Non-pigmented ciliary epithelial cell (primary cell): Measurements from ENCODE around the gene PTPN21.

Experiments used
- DNase-seq: peaks from one replicate; pipeline ENCODE4 v3.0.0-alpha.2; 2010; ENCODE audit warnings: low read depth

Gene PTPN21

DNA sequence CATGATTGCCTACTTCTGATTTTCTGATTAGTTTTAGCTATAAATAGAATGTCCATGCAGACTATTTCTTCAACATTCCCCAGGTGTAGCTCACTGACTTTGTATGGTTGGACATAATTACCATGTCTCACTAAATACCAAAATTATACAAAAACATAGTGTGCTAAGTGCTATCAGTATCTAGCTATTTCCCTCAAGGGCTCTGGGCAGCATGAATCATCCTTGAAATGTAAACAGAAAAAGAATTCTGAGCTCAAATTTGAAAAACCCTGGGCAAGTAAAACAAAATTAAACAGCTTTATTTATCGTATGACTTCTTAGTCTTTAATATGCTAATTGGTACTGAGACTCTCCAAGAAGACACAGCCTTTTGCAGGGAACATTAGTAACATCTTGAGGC lies 86.4 kb downstream of the PTPN21 start:
- peak; percentile 59 for DNase-seq

DNA sequence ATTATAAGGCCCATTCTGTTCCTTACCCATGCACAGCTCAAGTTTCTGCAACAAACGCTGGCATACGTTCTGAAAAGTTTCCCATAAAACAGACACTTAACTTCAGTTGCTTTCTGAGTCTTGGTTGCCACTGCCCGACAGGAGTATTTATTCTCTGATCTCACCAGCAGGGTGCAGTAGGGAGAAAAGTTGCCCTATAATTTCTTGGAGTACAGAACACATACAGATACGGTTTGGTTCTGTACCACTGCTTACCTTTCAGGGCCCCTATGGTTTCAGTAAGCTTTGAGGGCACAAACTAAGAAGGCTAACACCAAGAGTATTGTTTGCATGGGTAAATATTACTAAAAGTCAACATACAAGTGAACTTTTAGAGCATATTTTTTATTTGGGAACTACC lies 91.5 kb downstream of the PTPN21 start:
- no peak for DNase-seq

DNA sequence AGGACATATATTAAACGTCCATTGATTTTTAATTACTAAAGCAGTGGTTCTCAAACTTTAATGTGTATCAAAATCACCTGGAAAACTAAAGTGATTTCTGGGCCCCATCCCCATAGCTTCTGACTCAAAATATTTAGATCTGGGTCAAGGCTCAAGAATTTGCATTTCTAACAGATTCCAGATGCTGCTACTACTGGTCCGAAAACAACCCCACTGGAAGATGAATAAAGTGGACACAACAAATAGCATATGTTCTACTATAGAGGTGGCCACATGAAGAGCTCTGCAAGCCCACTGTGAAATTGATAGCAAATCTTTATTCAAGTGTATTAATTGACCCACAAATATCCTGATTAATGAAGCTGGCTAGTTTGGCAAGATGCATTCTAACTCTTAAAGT lies 99.9 kb downstream of the PTPN21 start:
- DNase-seq, result no peak

DNA sequence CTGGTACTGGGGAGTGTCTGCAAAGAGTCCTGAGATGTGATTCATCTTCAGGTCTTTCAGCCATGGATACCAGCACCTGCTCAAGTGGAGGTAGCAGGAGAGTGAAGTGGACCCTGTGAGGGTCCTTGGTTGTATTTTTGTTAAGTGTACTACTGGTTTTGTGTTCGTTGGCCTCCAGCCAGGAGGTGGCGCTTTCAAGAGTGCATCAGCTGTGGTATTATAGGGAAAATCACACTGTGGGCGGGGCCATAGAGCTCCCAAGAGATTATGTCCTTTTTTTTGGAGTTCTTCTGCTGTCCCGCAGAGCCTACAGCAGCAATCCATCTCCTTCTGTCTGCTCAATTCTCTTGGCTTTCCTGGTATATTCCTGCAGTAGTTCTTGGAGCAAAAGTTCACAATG lies 102.6 kb downstream of the PTPN21 start:
- no peak for DNase-seq

DNA sequence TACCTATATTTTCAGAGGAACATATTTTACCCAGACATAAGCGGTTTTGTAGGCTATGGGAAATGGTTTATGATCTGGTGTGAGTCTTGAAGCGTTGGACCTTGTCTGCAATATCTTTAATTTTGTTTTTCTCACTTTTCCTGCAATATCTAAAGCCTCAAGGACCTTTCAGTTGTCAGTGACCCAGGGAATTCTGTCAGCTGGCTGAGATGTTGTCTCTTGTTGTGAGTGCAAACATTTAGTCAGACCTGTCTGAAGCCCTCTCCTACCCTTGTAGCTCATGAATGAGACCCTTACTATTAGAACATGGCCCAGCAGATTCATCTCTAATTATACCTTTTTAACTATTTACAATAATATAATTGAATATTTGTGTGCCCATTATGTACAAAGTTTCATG lies 115.7 kb downstream of the PTPN21 start:
- DNase-seq, result no peak

DNA sequence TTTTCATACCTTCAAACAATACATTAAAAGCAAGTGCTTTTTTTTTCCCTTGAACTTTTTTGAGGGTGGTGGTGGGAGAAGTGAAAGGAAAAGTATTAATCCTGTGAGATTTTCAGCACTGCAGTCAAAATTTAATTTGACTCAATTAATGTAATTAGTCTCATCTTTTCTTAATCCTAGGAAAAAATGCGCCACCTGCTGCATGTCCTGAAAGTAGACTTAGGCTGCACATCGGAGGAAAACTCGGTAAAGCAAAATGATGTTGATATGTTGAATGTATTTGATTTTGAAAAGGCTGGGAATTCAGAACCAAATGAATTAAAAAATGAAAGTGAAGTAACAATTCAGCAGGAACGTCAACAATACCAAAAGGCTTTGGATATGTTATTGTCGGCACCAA lies 117.1 kb downstream of the PTPN21 start:
- DNase-seq, result no peak

DNA sequence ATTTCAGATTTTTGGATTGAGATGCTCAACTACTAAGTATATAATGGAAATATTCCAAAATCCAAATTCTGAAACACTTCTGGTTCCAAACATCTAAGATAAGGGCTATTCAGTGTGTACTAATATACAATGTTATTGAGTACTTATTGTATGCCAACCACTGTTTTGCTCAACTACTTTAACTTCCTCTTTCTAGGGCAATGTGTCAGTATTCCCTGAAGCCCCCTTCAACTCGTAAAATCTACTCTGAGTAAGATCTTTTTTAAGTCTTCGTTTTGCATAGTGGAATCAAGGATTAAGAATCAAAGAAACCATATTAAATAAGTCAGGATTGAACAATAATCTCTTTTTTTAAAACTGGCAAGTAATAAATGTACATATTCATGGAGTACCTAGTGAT lies 123.8 kb downstream of the PTPN21 start:
- DNase-seq, result no peak

DNA sequence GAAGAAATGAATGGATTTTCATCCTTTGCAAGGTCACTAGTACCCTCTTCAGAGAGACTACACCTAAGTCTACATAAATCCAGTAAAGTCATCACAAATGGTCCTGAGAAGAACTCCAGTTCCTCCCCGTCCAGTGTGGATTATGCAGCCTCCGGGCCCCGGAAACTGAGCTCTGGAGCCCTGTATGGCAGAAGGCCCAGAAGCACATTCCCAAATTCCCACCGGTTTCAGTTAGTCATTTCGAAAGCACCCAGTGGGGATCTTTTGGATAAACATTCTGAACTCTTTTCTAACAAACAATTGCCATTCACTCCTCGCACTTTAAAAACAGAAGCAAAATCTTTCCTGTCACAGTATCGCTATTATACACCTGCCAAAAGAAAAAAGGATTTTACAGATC lies 128.5 kb downstream of the PTPN21 start:
- DNase-seq, result peak; percentile 5

DNA sequence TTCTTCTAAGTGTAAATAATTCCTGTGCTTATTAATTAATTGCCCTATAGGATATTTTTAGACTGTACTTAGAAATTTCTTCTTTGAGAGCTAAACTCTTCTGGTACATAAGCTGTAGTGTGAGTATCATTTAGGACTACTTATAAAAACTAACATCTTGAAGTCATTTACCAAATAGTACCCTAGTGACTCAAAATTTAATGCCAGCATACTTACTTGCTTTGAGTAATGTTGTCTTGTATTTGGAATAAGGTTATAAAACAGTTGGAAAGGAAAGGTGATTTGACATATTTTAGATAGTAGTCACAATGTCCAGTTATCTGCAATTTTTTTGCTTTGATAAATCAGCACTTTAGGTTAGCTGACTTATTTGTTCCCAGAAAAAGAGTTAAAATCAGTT lies 130.2 kb downstream of the PTPN21 start:
- no peak for DNase-seq

DNA sequence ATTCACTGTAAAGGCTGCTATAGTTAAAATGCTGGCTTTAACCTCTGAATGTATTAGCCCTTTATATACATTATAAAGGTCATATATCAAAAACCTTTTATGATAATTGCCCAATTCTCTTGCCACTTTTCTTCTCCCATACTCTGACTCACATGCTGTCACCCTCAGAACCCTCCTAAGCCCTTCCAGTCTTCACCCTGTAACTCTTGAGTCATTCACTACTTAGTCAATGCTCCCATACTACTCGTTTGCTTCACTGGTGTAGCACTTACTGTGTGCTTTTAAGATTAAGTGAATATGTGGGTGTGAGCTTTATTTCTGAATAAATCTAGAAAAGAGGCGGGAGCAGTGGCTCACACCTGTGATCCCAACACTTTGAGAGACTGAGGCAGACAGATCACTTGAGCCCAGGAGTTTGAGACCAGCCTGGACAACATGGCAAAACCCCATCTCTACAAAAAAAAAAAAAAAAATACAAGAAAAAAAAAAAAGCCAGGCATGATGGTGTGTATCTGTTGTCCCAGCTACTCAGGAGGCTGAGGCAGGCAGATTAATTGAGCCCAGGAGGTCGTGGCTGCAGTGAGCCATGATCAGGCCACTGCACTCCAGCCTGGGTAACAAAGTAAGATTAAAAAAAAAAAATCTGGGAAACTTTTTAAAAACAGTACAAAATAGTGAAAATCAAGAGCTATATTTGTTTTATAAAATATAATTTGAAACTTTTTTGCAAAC lies 131.7 kb downstream of the PTPN21 start:
- DNase-seq, result peak; percentile 34

DNA sequence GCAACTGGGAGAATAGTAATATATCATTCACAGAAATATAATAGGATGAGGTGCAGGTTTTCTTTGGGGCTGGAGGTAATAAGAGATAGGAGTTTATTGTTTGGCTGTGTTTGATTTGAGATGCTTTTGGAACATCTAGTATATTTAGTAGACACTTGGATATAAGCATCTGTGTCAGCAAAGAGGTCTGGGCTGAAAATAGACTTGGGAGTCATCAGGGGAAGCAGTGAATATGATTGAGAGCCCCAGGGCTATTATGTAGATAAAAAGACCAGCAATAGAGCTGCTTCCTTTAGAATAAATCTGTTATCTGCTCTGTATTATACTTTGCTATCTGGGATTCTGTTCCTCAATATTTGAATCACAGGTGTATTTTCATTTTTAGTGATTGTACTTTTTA lies 132.8 kb downstream of the PTPN21 start:
- DNase-seq, result no peak

DNA sequence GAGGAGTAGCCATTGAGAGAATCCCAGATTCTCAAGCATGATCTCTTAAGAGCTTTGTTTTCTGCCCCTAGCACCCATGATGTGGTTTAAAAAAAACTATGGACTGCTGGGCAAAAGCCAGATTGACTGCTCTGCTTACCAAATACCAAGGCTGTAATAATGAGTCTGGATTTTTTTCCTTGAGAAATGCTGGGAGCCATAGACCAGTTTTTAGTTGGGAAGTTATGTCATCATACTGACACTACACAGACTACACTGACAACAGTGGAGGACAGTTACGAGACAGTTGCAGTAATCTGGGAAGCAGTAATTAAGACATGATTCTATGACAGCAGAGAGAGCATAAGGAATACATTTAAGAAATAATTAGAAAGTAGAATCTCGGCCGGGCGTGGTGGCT lies 133.5 kb downstream of the PTPN21 start:
- DNase-seq, result no peak

DNA sequence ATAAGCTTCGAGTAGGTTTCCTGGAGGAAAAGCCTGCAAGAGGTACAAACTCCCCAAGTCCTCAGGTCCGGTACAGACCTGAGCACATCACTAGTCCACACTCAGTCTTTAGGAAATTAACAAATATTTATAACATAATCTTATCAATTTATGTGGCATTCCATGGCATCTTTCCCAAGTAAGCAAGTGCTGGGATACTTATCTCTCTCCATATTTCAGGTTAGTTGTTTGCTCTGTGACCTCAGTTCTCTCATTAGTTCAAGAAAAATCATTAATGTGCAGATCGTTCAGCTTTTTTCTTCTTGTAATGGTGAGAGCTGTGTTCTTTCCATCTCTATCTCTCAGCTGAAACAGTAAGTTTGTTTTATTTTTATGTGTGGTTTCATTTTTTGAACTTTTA lies 134.6 kb downstream of the PTPN21 start:
- no peak for DNase-seq

DNA sequence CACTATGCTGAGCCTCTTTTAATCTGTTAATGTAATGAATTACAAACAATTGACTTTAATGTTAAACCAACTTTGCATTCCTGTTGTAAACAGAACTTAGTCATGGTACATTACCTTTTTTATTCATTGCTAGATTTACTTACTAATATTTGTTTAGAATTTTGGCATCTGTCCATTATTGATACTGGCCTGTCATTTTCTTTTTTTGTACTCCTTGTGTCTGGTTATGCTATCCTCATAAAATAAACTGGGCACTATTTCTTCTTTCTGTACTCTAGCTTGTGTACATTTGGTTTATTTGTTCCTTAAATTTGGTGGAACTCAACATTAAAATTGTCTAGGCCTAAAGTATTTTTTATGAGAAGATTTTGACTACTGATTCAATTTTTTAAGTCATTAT lies 137.2 kb downstream of the PTPN21 start:
- DNase-seq, result no peak
